Muscle layer of colon (tissue), 2 donors: Measurements from ENCODE around the gene CHRND.

ENCODE experiments used
- H3K27ac ChIP-seq: one replicate; pipeline ENCODE4 v1.7.0; 2013; ENCODE audit warnings: low read depth, mild to moderate bottlenecking, low read length, moderate library complexity
- H3K27me3 ChIP-seq, 2 donors: one replicate each; pipeline ENCODE4 v1.7.0; 2013; ENCODE audit warnings: low read length in 2 of 2, mild to moderate bottlenecking in 2 of 2; ENCODE audit not compliant: insufficient read depth in 2 of 2, control insufficient read depth in 1 of 2
- H3K36me3 ChIP-seq: one replicate; pipeline ENCODE4 v1.7.0; 2013; ENCODE audit warnings: mild to moderate bottlenecking, low read length; ENCODE audit not compliant: insufficient read depth
- H3K4me1 ChIP-seq: one replicate; pipeline ENCODE4 v1.7.0; 2013; ENCODE audit warnings: mild to moderate bottlenecking, low read length; ENCODE audit not compliant: insufficient read depth
- H3K4me3 ChIP-seq, 2 donors: one replicate each; pipeline ENCODE4 v1.7.0; 2013; ENCODE audit warnings: low read length in 2 of 2, low read depth in 1 of 2, mild to moderate bottlenecking in 1 of 2, moderate library complexity in 1 of 2
- H3K9ac ChIP-seq: one replicate; pipeline ENCODE4 v1.7.0; 2013; ENCODE audit warnings: low read length
- H3K9me3 ChIP-seq: one replicate; pipeline ENCODE4 v1.7.0; 2013; ENCODE audit warnings: mild to moderate bottlenecking, low read length
- donor health status: abdominal sarcoma.
- donor health status: Adenocarcinoma of cecum.

Gene CHRND

GRCh38 chr2:232513353-232513752 is 12.6 kb upstream of the CHRND start:
- Histone ChIP-seq H3K9ac (no peak overlapping the region), H3K4me3 (no peak overlapping the region)

DNA sequence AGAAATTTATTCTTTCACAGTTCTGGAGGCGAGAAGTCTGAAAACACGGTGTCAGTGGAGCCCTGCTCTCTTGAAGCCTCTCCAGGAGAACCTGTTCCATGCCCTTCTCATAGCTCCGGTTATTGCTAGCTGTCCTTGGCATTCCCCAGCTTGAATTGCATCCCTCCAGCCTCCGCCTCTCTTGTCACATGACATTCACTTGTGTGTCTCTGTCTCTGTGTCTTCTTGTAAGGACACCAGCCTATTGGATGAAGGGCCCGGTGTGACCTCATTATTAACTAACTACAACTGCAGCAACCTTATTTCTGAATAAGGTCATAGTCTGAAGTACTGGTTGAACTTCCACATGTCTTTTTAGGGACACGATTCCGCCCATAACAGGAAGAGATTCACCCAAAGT is 10.3 kb upstream of the CHRND start:
- H3K27me3 ChIP-seq = peaks cover 0 to 6% of the 10 kb centered on the region in 2 donors
- no peak overlapping the region for H3K4me3 ChIP-seq
- no peak overlapping the region for H3K27ac ChIP-seq
- no peak overlapping the region for H3K9ac ChIP-seq
- no peaks in the 10 kb centered on the region for H3K9me3 ChIP-seq
- no peaks in the 10 kb centered on the region for H3K4me1 ChIP-seq
- no peaks in the 10 kb centered on the region for H3K36me3 ChIP-seq

More at GRCh38 chr2:232513353-232513752, 12.6 kb upstream of the CHRND start:
- Histone ChIP-seq H3K36me3 (no peaks in the 10 kb centered on the region), H3K9me3 (no peaks in the 10 kb centered on the region), H3K4me1 (no peaks in the 10 kb centered on the region), H3K27me3 (no peaks in the 10 kb centered on the region), H3K27ac (no peak overlapping the region)

GRCh38 chr2:232516551-232516950 is 9.4 kb upstream of the CHRND start:
- H3K36me3 ChIP-seq = no peaks in the 10 kb centered on the region
- H3K4me3 ChIP-seq = no peak overlapping the region
- H3K4me1 ChIP-seq = no peaks in the 10 kb centered on the region
- H3K27me3 ChIP-seq = peaks cover 0 to 15% of the 10 kb centered on the region in 2 donors
- no peaks in the 10 kb centered on the region for H3K9me3 ChIP-seq
- no peak overlapping the region for H3K9ac ChIP-seq
- no peak overlapping the region for H3K27ac ChIP-seq

DNA sequence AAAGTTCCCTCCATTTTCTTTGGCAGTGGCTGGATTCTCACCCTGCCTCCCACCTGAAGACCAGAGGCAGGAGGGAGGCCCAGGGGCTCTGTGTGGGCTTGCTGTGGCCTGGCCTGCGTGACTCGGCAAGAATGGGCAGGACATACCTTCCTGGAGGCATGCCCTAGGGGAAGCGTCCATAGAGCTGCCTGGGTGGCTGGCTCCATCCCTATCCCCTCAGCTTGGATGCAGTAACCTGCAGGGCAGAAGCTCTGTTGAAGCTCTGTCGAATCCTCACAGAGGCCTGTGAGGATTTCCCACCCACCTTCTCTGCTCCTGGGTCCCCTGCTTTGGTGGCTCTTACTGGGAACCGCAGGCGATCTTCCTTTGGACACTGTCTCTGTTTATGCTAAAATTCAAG is 7.1 kb upstream of the CHRND start:
- Histone ChIP-seq H3K4me1 (no peaks in the 10 kb centered on the region), H3K36me3 (no peaks in the 10 kb centered on the region), H3K27me3 (peaks cover 14 to 38% of the 10 kb centered on the region in 2 donors), H3K9ac (no peak overlapping the region), H3K9me3 (no peaks in the 10 kb centered on the region), H3K27ac (no peak overlapping the region), H3K4me3 (no peak overlapping the region)

DNA sequence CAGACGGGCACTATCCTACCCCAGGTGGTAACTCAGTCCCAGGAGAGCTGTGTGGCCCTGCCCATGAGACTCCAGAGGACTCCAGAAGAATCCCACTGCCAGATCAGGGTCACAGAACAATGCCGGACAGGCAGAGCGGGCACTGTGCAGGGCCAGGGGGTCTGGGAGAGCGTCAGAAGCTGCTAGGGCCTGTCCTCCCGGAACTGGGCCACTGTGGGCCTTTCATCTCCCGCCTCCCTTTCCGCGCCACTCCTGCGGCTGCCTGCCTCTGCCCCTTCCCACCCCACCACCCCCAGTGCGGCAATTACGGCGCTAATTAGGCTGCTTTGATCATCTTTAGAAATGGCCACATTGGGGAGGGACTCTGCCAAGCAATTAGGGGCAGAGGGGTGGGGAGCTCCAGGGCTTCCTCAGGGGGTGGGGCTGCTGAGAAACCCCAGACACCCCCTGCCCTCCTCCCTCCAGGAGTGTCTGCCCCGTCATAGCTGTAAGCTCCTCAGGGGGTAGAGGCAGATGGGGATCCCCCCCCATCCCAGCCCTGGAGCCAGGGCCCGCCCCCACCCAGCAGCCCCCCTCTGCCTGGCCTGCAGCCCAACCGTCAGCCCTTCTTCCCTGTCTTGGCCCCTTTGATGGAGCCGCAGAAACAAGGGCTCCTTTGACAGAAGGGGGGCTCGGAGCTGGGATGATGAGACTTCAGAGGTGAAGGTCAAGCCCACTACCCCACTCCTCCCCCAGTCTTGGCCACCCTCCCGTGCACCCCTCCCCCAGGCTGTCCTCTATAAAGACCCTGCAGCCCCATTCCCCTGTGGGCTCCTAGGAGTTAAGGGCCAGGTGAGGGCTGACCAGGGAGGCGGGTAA is 6.2 kb upstream of the CHRND start, which contains the start of gene PRSS56:
PRSS56 (plus strand) TSS at position 808 of the 858 bp plus-strand sequence. CDS start 211 bp downstream, outside the sequence.
- Histone ChIP-seq H3K27ac (no peak within 1 kb of the TSS), H3K36me3 (no peaks in the 10 kb centered on the region), H3K4me3 (no peak within 1 kb of the TSS), H3K27me3 (peaks cover 14 to 47% of the 10 kb centered on the region in 2 donors), H3K9me3 (no peaks in the 10 kb centered on the region), H3K9ac (no peak within 1 kb of the TSS), H3K4me1 (no peaks in the 10 kb centered on the region)

DNA sequence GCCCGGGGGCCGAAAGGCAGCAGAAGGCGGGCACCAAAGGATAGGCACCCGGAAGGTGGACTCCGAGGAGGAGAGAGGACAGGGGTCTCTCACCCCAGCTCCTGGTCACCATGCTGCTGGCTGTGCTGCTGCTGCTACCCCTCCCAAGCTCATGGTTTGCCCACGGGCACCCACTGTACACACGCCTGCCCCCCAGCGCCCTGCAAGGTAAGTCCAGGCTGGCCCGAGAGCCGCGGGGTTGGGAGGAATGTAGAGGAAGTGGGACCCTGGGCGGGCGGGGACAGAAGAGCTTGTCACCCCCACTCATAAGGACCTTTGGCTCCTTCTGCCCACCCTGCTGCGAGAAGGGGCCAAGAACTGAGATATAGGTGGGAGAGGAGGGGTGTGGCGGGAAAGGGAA is 5.5 kb upstream of the CHRND start:
- no peak overlapping the region for H3K9ac ChIP-seq
- H3K4me3 ChIP-seq = no peak overlapping the region
- no peak overlapping the region for H3K27ac ChIP-seq
- no peaks in the 10 kb centered on the region for H3K9me3 ChIP-seq
- peaks cover 14 to 53% of the 10 kb centered on the region in 2 donors for H3K27me3 ChIP-seq
- H3K36me3 ChIP-seq = no peaks in the 10 kb centered on the region
- no peaks in the 10 kb centered on the region for H3K4me1 ChIP-seq

- Histone ChIP-seq H3K27ac (no peak overlapping the region), H3K4me1 (no peaks in the 10 kb centered on the region), H3K4me3 (no peak overlapping the region), H3K9me3 (no peaks in the 10 kb centered on the region), H3K27me3 (peaks cover 14 to 53% of the 10 kb centered on the region in 2 donors), H3K9ac (no peak overlapping the region), H3K36me3 (no peaks in the 10 kb centered on the region)
These were observed 4.9 kb upstream of the CHRND start for GRCh38 chr2:232521098-232521497.

- no peak overlapping the region for H3K9ac ChIP-seq
- H3K9me3 ChIP-seq = no peaks in the 10 kb centered on the region
- H3K27me3 ChIP-seq = peaks cover 14 to 53% of the 10 kb centered on the region in 2 donors
- H3K36me3 ChIP-seq = no peaks in the 10 kb centered on the region
- no peaks in the 10 kb centered on the region for H3K4me1 ChIP-seq
- H3K27ac ChIP-seq = no peak overlapping the region
- no peak overlapping the region for H3K4me3 ChIP-seq
These were observed 3.9 kb upstream of the CHRND start for GRCh38 chr2:232521959-232522622.

- Histone ChIP-seq H3K27me3 (peaks cover 14 to 53% of the 10 kb centered on the region in 2 donors), H3K4me1 (no peaks in the 10 kb centered on the region), H3K9me3 (no peaks in the 10 kb centered on the region), H3K27ac (no peak overlapping the region), H3K9ac (no peak overlapping the region), H3K36me3 (no peaks in the 10 kb centered on the region), H3K4me3 (no peak overlapping the region)
These were observed 3.1 kb upstream of the CHRND start for GRCh38 chr2:232522623-232523401.

- Histone ChIP-seq H3K27me3 (peaks cover 14 to 53% of the 10 kb centered on the region in 2 donors), H3K4me3 (no peak overlapping the region), H3K9ac (no peak overlapping the region), H3K9me3 (no peaks in the 10 kb centered on the region), H3K27ac (no peak overlapping the region), H3K36me3 (no peaks in the 10 kb centered on the region), H3K4me1 (no peaks in the 10 kb centered on the region)
These were observed 2.6 kb upstream of the CHRND start for GRCh38 chr2:232523402-232523681.
